Measurements from ENCODE around the gene IP6K1. TPM values are rescaled to one million over a fixed set of nuclear protein-coding genes. Genes with fewer than 3 reads are reported as not detected.

The IP6K1 gene
- total and polyA plus RNA-seq, 2 experiments from 2014 or later: 10.7 to 35.5 TPM

GRCh38 chr3:49703956-49704355 is 82.4 kb downstream of the IP6K1 start:
- no peak overlapping the region for H3K4me2 ChIP-seq
- no peaks in the 10 kb centered on the region for H3K27me3 ChIP-seq (ENCODE audit: insufficient read depth)
- H3K4me1 ChIP-seq (ENCODE audit: insufficient read depth): no peaks in the 10 kb centered on the region
- no peaks in the 10 kb centered on the region for H3K9me3 Mint-ChIP-seq
- H3K4me1 Mint-ChIP-seq: peaks cover 18% of the 10 kb centered on the region
- ATAC-seq (no peak), DNase-seq (ENCODE audit: low spot score) (no peak)
- no peaks in the 10 kb centered on the region for H3K79me2 ChIP-seq (replicated peaks; ENCODE audit: insufficient read depth)
- H3K27ac ChIP-seq (ENCODE audit: low read depth): no peak overlapping the region
- no peaks in the 10 kb centered on the region for H3K36me3 ChIP-seq (ENCODE audit: insufficient read depth)
- no peaks in the 10 kb centered on the region; the same call in 1 of the 2 replicates for H3F3A ChIP-seq (replicated peaks; ENCODE audit: low read depth)
- H3K27me3 Mint-ChIP-seq (ENCODE audit: insufficient read depth, low read depth, poor library complexity): peaks cover 24% of the 10 kb centered on the region
- H3K9me2 ChIP-seq (ENCODE audit: insufficient read depth): no peaks in the 10 kb centered on the region
- peaks cover 5% of the 10 kb centered on the region; the same call in 1 of the 2 replicates for H4K20me1 ChIP-seq (replicated peaks; ENCODE audit: insufficient read depth)
- no peak overlapping the region for H3K27ac Mint-ChIP-seq
- no peak for TF ChIP-seq EZH2 (IDR thresholded peaks at IDR 0.05; ENCODE audit: low read depth, unreplicated experiment)
- no peak overlapping the region for H2AFZ ChIP-seq
- H3K36me3 Mint-ChIP-seq (ENCODE audit: low read depth): peaks cover 15% of the 10 kb centered on the region
- H3K4me3 ChIP-seq: no peak overlapping the region
- no peak overlapping the region; the same call in 2 of the 3 replicates for H3K4me3 Mint-ChIP-seq

DNA sequence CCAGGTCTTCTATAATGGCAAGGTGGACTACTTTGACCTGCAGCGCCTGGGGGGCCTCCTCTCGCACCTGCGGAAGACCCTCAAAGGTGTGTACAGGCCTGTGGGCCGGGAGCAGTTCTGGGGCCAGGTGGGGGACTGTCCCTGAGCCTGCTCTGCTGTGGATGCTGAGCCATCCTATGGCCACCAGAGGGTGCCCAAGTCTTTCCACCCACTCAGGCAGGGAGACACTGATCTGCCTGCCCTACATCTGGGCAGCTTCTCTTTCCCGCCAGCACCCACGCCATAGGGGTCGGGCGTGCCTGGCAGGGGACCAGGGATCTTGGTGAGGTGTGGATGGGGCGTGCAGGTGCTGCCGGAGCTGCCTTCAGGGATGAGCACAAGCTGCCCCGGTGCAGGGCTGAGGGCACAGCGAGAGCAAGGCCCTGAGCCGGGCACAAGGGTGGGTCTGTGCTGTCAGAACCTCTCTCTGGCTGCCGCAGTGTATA is 82.9 kb downstream of the IP6K1 start:
- Histone ChIP-seq H3K79me2 (replicated peaks; ENCODE audit: insufficient read depth) (no peaks in the 10 kb centered on the region), H3K36me3 (ENCODE audit: insufficient read depth) (no peaks in the 10 kb centered on the region), H2AFZ (no peak overlapping the region), H3K27ac (ENCODE audit: low read depth) (no peak overlapping the region), H3K27me3 (ENCODE audit: insufficient read depth) (no peaks in the 10 kb centered on the region), H3K4me2 (no peak overlapping the region), H3K4me1 (ENCODE audit: insufficient read depth) (no peaks in the 10 kb centered on the region), H3K9me2 (ENCODE audit: insufficient read depth) (no peaks in the 10 kb centered on the region), H3F3A (replicated peaks; ENCODE audit: low read depth) (no peaks in the 10 kb centered on the region; the same call in 1 of the 2 replicates), H3K4me3 (no peak overlapping the region), H4K20me1 (replicated peaks; ENCODE audit: insufficient read depth) (peaks cover 5% of the 10 kb centered on the region; the same call in 1 of the 2 replicates)
- DNase-seq (ENCODE audit: low spot score): peak; percentile 81
- H3K9me3 Mint-ChIP-seq: no peaks in the 10 kb centered on the region
- no peak for TF ChIP-seq EZH2phosphoT487 (IDR thresholded peaks at IDR 0.05; ENCODE audit: unreplicated experiment)
- TF ChIP-seq, protein P1, sequence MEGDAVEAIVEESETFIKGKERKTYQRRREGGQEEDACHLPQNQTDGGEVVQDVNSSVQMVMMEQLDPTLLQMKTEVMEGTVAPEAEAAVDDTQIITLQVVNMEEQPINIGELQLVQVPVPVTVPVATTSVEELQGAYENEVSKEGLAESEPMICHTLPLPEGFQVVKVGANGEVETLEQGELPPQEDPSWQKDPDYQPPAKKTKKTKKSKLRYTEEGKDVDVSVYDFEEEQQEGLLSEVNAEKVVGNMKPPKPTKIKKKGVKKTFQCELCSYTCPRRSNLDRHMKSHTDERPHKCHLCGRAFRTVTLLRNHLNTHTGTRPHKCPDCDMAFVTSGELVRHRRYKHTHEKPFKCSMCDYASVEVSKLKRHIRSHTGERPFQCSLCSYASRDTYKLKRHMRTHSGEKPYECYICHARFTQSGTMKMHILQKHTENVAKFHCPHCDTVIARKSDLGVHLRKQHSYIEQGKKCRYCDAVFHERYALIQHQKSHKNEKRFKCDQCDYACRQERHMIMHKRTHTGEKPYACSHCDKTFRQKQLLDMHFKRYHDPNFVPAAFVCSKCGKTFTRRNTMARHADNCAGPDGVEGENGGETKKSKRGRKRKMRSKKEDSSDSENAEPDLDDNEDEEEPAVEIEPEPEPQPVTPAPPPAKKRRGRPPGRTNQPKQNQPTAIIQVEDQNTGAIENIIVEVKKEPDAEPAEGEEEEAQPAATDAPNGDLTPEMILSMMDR (conservative IDR thresholded peaks at IDR 0.05; ENCODE audit: low read depth in 2 of 2): peak; percentile 71 to 93
- H3K27ac Mint-ChIP-seq: 0 out of 2 replicates have a peak overlapping the region, but pooled peaks have one; percentile 40
- ATAC-seq: peak; percentile 89
- peaks cover 15% of the 10 kb centered on the region for H3K36me3 Mint-ChIP-seq (ENCODE audit: low read depth)
- peaks cover 24% of the 10 kb centered on the region for H3K27me3 Mint-ChIP-seq (ENCODE audit: insufficient read depth, low read depth, poor library complexity)
- H3K4me3 Mint-ChIP-seq: no peak overlapping the region
- peaks cover 18% of the 10 kb centered on the region for H3K4me1 Mint-ChIP-seq

- Mint-ChIP-seq H3K27me3 (ENCODE audit: insufficient read depth, low read depth, poor library complexity) (peaks cover 17% of the 10 kb centered on the region), H3K4me1 (peaks cover 18% of the 10 kb centered on the region), H3K4me3 (no peak overlapping the region; the same call in 2 of the 3 replicates), H3K27ac (no peak overlapping the region), H3K9me3 (no peaks in the 10 kb centered on the region), H3K36me3 (ENCODE audit: low read depth) (peaks cover 12% of the 10 kb centered on the region)
- H3K9me2 ChIP-seq (ENCODE audit: insufficient read depth): no peaks in the 10 kb centered on the region
- no peak overlapping the region for H2AFZ ChIP-seq
- no peaks in the 10 kb centered on the region for H3K4me1 ChIP-seq (ENCODE audit: insufficient read depth)
- H3K79me2 ChIP-seq (replicated peaks; ENCODE audit: insufficient read depth): no peaks in the 10 kb centered on the region
- peaks cover 5% of the 10 kb centered on the region; the same call in 1 of the 2 replicates for H4K20me1 ChIP-seq (replicated peaks; ENCODE audit: insufficient read depth)
- H3K4me2 ChIP-seq: no peak overlapping the region
- no peak overlapping the region for H3K4me3 ChIP-seq
- TF ChIP-seq NANOG (IDR thresholded peaks at IDR 0.05; ENCODE audit: borderline replicate concordance) (no peak), ZNF462 (CRISPR knock-in tag; IDR thresholded peaks at IDR 0.05) (no peak), ZNF331 (CRISPR knock-in tag; IDR thresholded peaks at IDR 0.05; ENCODE audit: low read depth) (no peak), EZH2 (IDR thresholded peaks at IDR 0.05; ENCODE audit: low read depth, unreplicated experiment) (no peak), CREB1 (CRISPR knock-in tag; IDR thresholded peaks at IDR 0.05; ENCODE audit: low read depth) (no peak), POLR2AphosphoS5 (IDR thresholded peaks at IDR 0.05; ENCODE audit: low read depth) (no peak), JUNB (IDR thresholded peaks at IDR 0.05; ENCODE audit: unreplicated experiment) (no peak)
- H3K27ac ChIP-seq (ENCODE audit: low read depth): no peak overlapping the region
- no peaks in the 10 kb centered on the region; the same call in 1 of the 2 replicates for H3F3A ChIP-seq (replicated peaks; ENCODE audit: low read depth)
- ATAC-seq: no peak
- no peak for DNase-seq (ENCODE audit: low spot score)
- H3K36me3 ChIP-seq (ENCODE audit: insufficient read depth): no peaks in the 10 kb centered on the region
- H3K27me3 ChIP-seq (ENCODE audit: insufficient read depth): no peaks in the 10 kb centered on the region
These were observed 83.7 kb downstream of the IP6K1 start for GRCh38 chr3:49702672-49703071.

Data from GM23338 (cell line).